NCI-H2227 (cell line): ENCODE measurements around the gene COL4A3.
"Not testable (repeated sequence)": the region's sequence is repeated elsewhere in the genome, so short reads cannot be mapped to it uniquely, and the experiment has no call there.

Experiments
- DNase-seq: peaks from one replicate; lab custom pipeline; 2025; ENCODE audit not compliant: unreplicated experiment; lab: John Stamatoyannopoulos, UW

COL4A3 gene

DNA sequence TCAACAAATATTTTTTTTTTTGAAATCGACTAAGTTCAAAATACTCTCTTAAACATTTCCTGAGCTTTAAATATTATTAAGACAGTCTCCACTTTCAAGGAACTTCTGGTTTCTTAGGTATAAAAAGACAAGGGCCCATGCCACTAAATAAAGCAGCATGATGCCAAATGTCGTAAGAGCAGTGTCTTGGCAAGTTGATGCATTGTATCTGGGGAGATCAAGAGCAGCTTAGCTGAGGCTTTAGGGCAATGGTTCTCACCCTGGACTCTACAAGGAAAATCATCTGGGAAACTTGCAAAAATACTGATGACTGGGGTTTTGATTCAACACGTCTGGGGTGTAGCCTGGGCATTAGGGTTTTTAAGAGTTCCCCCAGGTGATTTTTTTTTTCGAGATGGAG lies 41.3 kb downstream of the COL4A3 start:
- no peak for DNase-seq

DNA sequence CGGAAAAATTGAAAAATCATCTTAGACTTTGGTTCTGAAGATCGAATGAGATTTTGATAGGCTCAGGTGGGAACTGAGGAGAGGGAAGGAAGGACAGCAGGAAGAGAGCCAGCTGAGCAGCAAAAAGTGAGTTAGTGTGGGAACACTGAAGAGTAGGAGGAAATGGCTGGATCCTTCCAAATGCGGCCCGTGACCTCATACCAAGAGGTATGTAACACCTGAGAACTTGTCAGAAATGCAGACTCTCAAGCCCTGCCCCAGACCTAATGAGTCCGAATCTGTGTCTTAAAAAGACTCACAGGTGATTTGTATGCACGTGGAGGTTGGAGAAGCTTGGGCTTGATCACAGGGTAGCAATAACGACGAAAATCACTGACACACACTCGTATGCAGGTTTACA lies 42.0 kb downstream of the COL4A3 start:
- DNase-seq, result no peak

- DNase-seq, result no peak
Observed at GRCh38 chr2:227207573-227207972, 43.1 kb downstream of the COL4A3 start.

GRCh38 chr2:227214622-227215041 lies 50.2 kb downstream of the COL4A3 start:
- no peak for DNase-seq

- DNase-seq, result no peak
Observed at GRCh38 chr2:227219312-227220105, 55.1 kb downstream of the COL4A3 start.

DNA sequence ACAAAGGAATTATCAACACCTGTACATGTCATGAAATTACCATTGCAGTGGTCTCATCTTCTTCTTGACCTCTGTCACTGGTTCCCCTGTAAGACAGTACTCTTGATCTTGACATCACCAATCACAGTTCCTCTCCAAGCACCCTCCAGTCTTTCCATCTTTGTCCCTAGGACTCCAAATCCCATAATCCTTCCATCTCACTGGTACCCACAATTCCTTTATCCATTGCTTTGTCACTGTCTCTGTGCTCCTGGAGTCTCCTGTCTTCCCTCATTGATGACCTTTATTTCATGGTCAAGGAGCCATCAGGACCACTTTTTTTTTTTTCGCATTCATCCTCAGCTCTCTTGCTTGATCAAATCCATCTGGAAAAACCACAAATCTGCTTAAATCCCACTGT lies 56.7 kb downstream of the COL4A3 start:
- no peak for DNase-seq

DNA sequence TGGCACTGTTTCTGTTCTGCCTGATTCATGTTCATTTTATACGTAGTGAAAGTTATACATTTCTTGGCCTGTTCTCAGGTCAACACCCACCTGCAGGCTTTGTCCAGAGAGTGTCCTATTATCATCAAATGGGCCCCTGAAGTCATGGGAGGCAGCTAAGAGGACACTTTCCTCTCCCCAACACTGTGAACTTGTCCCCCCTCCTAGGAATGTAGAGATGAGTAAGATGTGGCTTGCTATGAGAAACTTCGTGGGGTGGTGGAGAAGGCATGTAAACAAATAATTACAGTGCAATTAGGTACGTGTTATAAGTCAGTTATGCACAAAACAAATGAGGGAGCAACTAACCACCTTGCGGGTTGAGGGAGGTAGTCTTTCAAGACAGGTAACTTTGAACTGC lies 57.9 kb downstream of the COL4A3 start:
- no peak for DNase-seq

- DNase-seq, result not testable (repeated sequence)
Observed at GRCh38 chr2:227225641-227226040, 61.2 kb downstream of the COL4A3 start.

GRCh38 chr2:227228061-227228667 lies 63.7 kb downstream of the COL4A3 start:
- DNase-seq, result no peak

DNA sequence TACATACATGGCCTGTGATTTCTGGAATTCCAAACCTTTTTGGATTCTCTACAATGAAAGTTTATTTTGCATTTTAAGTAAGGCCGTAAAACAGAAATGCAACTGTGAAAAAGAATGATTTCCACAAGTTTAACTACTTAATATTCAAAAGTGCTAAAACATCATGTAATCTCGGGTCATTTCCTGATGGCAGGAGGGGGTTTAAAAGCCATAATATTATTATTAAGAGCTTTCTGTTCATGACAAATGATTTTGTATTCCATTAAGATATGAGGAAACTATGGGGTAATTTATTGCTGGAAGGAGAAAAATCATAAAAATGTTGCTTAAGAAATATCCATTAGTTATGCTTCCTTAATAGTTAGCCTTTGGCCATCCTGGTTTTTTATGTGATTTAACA lies 65.7 kb downstream of the COL4A3 start:
- DNase-seq, result no peak

- DNase-seq, result no peak
Observed at GRCh38 chr2:227234429-227234828, 70.0 kb downstream of the COL4A3 start.

- DNase-seq, result no peak
Observed at GRCh38 chr2:227237786-227238185, 73.4 kb downstream of the COL4A3 start.

- peak; percentile 69 for DNase-seq
Observed at GRCh38 chr2:227238238-227239237, 74.1 kb downstream of the COL4A3 start.

DNA sequence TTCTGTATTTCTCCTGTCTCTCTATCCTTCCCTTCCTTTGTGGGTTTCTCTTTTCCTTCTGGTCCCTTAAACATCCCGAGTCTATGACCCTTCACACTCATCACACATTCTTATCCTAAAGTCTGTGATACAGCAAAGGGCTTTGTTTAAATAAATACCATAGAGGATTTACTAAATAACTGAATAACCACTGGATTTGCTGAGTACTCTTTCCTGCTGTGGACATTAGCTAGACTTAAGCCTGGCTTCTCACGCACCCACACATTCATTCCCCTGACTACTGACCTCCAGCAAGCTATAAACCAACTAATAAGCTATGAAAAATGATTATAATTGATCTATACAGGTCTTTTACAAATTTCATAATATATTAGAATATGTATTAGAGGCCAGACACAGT lies 76.6 kb downstream of the COL4A3 start:
- no peak for DNase-seq

DNA sequence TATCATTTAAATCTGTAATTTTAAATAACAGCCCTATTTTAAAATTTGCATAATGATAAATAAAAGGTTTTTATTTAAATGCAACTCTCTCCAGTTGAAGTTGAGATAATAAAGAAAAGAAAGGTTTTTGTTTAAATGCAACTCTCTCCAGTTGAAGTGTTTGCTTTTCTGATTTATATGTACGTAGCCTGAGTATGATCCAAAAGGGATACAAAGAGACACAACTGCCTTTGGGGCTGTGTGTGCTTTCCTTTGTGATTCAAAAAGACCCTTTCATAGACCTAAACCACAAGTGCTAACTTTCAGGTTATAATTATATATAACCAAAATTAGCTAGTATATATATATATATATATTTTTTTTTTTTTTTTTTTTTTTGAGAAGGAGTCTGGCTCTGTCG lies 84.5 kb downstream of the COL4A3 start:
- DNase-seq, result no peak

DNA sequence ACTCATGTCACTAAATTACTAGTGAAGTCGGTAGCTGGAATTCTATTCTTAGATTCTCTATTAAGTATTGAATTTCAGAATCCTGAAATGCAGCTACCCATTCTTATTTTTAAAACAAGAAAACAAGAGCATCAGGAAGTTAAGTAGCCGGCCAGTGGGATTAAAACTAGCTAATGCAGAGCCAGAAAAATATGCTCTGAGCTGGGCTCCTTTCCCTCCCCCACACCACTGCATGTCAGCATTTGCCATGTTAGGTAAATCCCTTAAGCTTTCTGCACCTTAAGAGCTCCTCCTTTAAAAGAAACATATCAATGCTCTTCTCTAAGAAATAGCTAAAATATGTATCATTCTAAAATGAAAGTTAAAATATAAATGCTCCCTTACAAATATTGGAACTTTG lies 88.4 kb downstream of the COL4A3 start:
- no peak for DNase-seq

DNA sequence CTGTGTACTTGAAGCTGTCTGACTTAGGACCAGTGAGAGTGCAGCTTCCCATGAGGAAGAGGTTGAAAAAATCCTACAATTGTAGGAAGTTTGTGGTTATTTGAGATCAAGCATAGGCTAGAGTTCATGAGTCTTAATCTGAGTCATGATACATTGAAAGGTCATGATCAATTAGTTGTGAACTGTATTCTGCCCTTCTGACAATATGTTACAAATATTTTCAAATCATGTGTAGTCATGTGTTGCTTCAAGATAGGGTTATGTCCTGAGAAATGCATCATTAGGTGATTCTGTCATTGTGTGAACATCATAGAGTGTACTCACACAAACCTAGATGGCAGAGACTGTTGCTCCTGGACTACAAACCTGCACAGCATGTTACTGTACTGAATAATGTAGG lies 92.2 kb downstream of the COL4A3 start:
- DNase-seq, result no peak

- DNase-seq, result no peak
Observed at GRCh38 chr2:227257820-227258219, 93.4 kb downstream of the COL4A3 start.

GRCh38 chr2:227260041-227260440 lies 95.6 kb downstream of the COL4A3 start:
- no peak for DNase-seq

DNA sequence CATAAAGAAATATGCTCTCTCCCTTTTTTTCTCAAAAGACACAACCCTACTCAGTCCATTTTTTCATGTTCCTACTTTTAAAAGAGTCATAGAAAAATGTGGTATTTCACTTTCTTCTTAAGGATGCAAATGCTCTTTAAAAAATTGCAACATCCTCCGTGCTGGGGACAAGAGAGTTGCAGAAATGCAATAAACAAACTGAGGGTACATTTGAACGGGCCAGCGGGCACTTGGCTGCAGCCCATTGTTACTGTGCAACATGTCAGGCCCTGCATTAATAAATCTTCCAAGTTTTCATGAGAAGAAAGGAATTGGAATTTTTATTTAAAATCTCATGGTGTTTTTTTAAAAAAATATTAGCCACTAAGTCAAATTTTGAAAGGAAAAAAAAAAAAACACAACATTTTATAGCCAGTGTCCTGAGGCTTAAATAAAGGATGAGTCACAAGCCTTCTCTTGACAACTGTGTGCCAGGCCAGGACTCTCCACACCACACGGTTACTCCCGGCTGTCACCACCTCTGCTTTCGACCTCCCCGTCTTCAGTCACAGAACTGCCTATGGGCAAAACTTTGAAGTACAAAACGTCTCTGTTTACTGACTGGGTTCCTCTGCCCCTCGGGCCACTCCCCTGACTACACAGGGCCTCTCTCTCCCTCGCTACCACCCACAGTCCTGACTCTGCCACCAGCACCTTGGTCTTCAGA lies 103.1 kb downstream of the COL4A3 start:
- no peak for DNase-seq

DNA sequence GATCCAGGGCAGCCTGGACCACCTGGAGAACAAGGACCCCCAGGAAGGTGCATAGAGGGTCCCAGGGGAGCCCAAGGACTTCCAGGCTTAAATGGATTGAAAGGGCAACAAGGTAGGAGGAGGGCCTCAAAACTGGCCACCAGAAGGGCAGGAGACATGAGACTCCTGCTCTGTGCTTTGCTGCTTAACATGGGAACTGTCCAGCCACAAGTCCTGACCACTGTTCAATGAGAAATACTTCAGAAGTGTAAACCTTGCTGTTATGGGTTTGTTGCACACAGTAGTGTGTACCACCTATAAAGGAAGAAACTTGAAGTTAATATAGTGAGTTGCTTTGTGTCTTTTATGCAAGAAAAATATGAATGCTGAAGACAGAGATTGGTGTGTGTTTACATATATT lies 116.5 kb downstream of the COL4A3 start:
- DNase-seq, result no peak
